CD14-positive monocyte (primary cell): ENCODE data around the gene RARRES2. TPM values are rescaled to one million over a fixed set of nuclear protein-coding genes. Genes with fewer than 3 reads are reported as not detected.
A peak's percentile ranks its signal among the peaks of the same experiment; 100 is the strongest.

Source experiments
- DNase-seq, 3 donors: peaks; one replicate each; pipeline ENCODE4 v3.0.0-alpha.2; 2011 to 2022
- H2AFZ ChIP-seq: 2 replicates; pipeline ENCODE4 v1.6.0; 2012; ENCODE audit warnings: mild to moderate bottlenecking, low read depth, low read length, inconsistent platforms; ENCODE audit not compliant: insufficient read depth, poor library complexity, severe bottlenecking
- H3K27ac ChIP-seq, 2 donors: 1 replicate in 1 of 2; 2 replicates in 1 of 2; pipeline ENCODE4 v1.5.1; 2012 to 2013; ENCODE audit warnings: low read length in 2 of 2, control low read depth in 1 of 2, inconsistent platforms in 1 of 2, low read depth in 1 of 2, mild to moderate bottlenecking in 1 of 2
- H3K27me3 ChIP-seq, 2 donors: one replicate each; pipeline versions ENCODE4 v1.6.0 to v1.6.1; 2011 to 2013; ENCODE audit warnings: low read length in 2 of 2; ENCODE audit not compliant: control insufficient read depth in 2 of 2, insufficient read depth in 2 of 2
- H3K36me3 ChIP-seq, 2 donors: replicated peaks in 1 of 2; 1 replicate in 1 of 2; 2 replicates in 1 of 2; pipeline versions ENCODE4 v1.5.1 to v1.6.1; 2012 to 2013; ENCODE audit warnings: low read length in 2 of 2, control low read depth in 1 of 2, inconsistent platforms in 1 of 2, mild to moderate bottlenecking in 1 of 2; ENCODE audit not compliant: insufficient read depth in 2 of 2, control insufficient read depth in 1 of 2
- H3K4me1 ChIP-seq, 2 donors: 1 replicate in 1 of 2; 2 replicates in 1 of 2; pipeline versions ENCODE4 v1.5.1 to v1.6.1; 2012 to 2013; ENCODE audit warnings: low read length in 2 of 2, control low read depth in 1 of 2, inconsistent platforms in 1 of 2, mild to moderate bottlenecking in 1 of 2, moderate library complexity in 1 of 2; ENCODE audit not compliant: insufficient read depth in 2 of 2, control insufficient read depth in 1 of 2
- H3K4me2 ChIP-seq: replicated peaks from 2 replicates; pipeline ENCODE3; 2012; ENCODE audit warnings: low read length, moderate library complexity, mild to moderate bottlenecking; ENCODE audit not compliant: poor library complexity, severe bottlenecking; ENCODE audit errors: extremely low read depth
- H3K4me3 ChIP-seq, 3 experiments: fragments of 200-600 bp in 1 of 3; sonication (generic) in 1 of 3; replicated peaks in 1 of 3; 1 replicate in 2 of 3; 2 replicates in 1 of 3; pipeline ENCODE4 v1.5.1; 2011 to 2013; ENCODE audit warnings: low read length in 3 of 3, mild to moderate bottlenecking in 3 of 3, control low read depth in 2 of 3, low read depth in 2 of 3, inconsistent platforms in 1 of 3, moderate library complexity in 1 of 3
- H3K79me2 ChIP-seq: 2 replicates; pipeline ENCODE4 v1.6.0; 2012; ENCODE audit warnings: mild to moderate bottlenecking, control low read depth, inconsistent platforms, low read length, moderate library complexity; ENCODE audit not compliant: insufficient read depth
- H3K9ac ChIP-seq: 2 replicates; pipeline ENCODE4 v1.6.0; 2017; ENCODE audit warnings: low read length, mild to moderate bottlenecking; ENCODE audit not compliant: insufficient read depth, poor library complexity, severe bottlenecking
- H3K9me3 ChIP-seq, 2 donors: replicated peaks in 1 of 2; 1 replicate in 1 of 2; 2 replicates in 1 of 2; pipeline versions ENCODE4 v1.5.1 to v1.6.1; 2012 to 2013; ENCODE audit warnings: low read length in 2 of 2, control low read depth in 1 of 2; ENCODE audit not compliant: control insufficient read depth in 1 of 2, insufficient read depth in 1 of 2
- H4K20me1 ChIP-seq: 2 replicates; pipeline ENCODE4 v1.6.0; 2012; ENCODE audit warnings: mild to moderate bottlenecking, low read length, control low read depth, moderate library complexity; ENCODE audit not compliant: insufficient read depth
- H3K27ac Mint-ChIP-seq, 7 donors: one replicate each; pipeline ENCODE4 v1.8.0; 2020; ENCODE audit warnings: mild to moderate bottlenecking in 7 of 7, mixed read lengths in 7 of 7, moderate library complexity in 6 of 7, inconsistent platforms in 2 of 7
- H3K27me3 Mint-ChIP-seq, 3 donors: one replicate each; pipeline ENCODE4 v1.8.0; 2021 to 2022; ENCODE audit warnings: low read depth in 3 of 3, mild to moderate bottlenecking in 3 of 3, mixed read lengths in 3 of 3, moderate library complexity in 3 of 3, inconsistent platforms in 1 of 3
- H3K36me3 Mint-ChIP-seq, 2 donors: one replicate each; pipeline ENCODE4 v1.8.0; 2020; ENCODE audit warnings: mixed read lengths in 2 of 2, inconsistent platforms in 1 of 2, mild to moderate bottlenecking in 1 of 2
- H3K4me1 Mint-ChIP-seq: one replicate; pipeline ENCODE4 v1.8.0; 2020; ENCODE audit warnings: mild to moderate bottlenecking, mixed read lengths
- H3K4me3 Mint-ChIP-seq, 2 donors: one replicate each; pipeline ENCODE4 v1.8.0; 2020; ENCODE audit warnings: mild to moderate bottlenecking in 2 of 2, mixed read lengths in 2 of 2, moderate library complexity in 1 of 2
- H3K9me3 Mint-ChIP-seq, 7 donors: one replicate each; pipeline ENCODE4 v1.8.0; 2020 to 2022; ENCODE audit warnings: mixed read lengths in 7 of 7, mild to moderate bottlenecking in 6 of 7, moderate library complexity in 6 of 7, inconsistent platforms in 2 of 7
- WGBS: methylation state at CpG from one replicate; pipeline ENCODE4 v1.1.5; 2013; ENCODE audit warnings: missing lambda C conversion rate; ENCODE audit not compliant: insufficient coverage; 5-methylcytosine and 5-hydroxymethylcytosine counted together
- intact Hi-C, 2 donors: fragments of 100-400 bp; cut with micrococcal nuclease; formaldehyde crosslinking; loops; one replicate each; pipeline versions ENCODE4 v1.15.0 to v1.15.1; 2023
- polyA plus RNA-seq, 3 donors: library from polyadenylated mRNA; depleted of rRNA in 1 of 3; unstranded in 2 of 3; stranded (reverse) in 1 of 3; fragments of 300-500 nt in 2 of 3; fragments of >200 nt in 1 of 3; fragmentation: Illumina TruSeq in 2 of 3; gene quantifications; 1 replicate in 2 of 3; 2 replicates in 1 of 3; pipeline ENCODE4 v1.2.3, GENCODE V29; 2012 to 2021
- TF ChIP-seq, protein P1 (sequence below): fragments of 200-600 bp; IDR thresholded peaks from one replicate; pipeline ENCODE4 v1.8.0; 2022; ENCODE audit warnings: antibody characterized with exemption, mild to moderate bottlenecking

Gene RARRES2
- polyA plus RNA-seq, 3 donors, result not detected

DNA sequence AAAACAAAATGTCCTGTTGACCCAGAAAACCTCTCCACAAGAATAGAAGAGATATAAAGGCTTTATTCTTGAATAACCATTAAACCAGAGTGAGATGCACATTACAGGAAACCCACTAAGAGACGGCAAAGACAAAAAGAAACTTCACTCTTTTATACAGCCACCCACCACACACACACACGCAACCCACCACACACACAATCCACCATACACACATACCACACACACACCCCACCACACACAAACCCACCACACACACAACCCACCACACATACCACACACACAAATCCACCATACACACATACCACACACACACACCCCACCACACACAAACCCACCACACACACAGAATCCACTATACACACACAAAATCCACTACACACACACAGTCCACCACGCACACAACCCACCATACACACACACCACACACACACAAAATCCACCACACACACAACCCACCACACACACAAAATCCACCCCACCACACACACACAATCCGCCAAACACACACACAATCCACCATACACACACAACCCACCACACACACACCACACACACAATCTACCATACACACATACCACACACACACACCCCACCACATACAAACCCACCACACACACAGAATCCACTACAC, 17.7 kb upstream of the RARRES2 start:
- H3K36me3 ChIP-seq, result no peaks in the 10 kb centered on the region
- no peaks in the 10 kb centered on the region for H4K20me1 ChIP-seq
- peak overlapping the region in 1 of 7 donors; percentile 37 for H3K27ac Mint-ChIP-seq
- no peak overlapping the region for H3K27ac ChIP-seq
- no peaks in the 10 kb centered on the region for H3K9me3 Mint-ChIP-seq
- no peak overlapping the region for H3K4me2 ChIP-seq
- peaks cover 31% of the 10 kb centered on the region for H3K4me1 Mint-ChIP-seq
- no peak overlapping the region for H3K4me3 ChIP-seq
- no peak overlapping the region for H2AFZ ChIP-seq
- H3K36me3 Mint-ChIP-seq, result no peaks in the 10 kb centered on the region
- H3K4me1 ChIP-seq, result peaks cover 16 to 19% of the 10 kb centered on the region in 2 donors
- no peak overlapping the region for H3K4me3 Mint-ChIP-seq
- H3K79me2 ChIP-seq, result no peaks in the 10 kb centered on the region
- intact Hi-C loops, result no loop called here
- H3K27me3 ChIP-seq, result no peaks in the 10 kb centered on the region
- TF ChIP-seq, protein P1, sequence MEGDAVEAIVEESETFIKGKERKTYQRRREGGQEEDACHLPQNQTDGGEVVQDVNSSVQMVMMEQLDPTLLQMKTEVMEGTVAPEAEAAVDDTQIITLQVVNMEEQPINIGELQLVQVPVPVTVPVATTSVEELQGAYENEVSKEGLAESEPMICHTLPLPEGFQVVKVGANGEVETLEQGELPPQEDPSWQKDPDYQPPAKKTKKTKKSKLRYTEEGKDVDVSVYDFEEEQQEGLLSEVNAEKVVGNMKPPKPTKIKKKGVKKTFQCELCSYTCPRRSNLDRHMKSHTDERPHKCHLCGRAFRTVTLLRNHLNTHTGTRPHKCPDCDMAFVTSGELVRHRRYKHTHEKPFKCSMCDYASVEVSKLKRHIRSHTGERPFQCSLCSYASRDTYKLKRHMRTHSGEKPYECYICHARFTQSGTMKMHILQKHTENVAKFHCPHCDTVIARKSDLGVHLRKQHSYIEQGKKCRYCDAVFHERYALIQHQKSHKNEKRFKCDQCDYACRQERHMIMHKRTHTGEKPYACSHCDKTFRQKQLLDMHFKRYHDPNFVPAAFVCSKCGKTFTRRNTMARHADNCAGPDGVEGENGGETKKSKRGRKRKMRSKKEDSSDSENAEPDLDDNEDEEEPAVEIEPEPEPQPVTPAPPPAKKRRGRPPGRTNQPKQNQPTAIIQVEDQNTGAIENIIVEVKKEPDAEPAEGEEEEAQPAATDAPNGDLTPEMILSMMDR, result no peak
- 79% methylated on average over 4 of the region's 4 CpGs for WGBS
- DNase-seq, result no peak
- H3K27me3 Mint-ChIP-seq, result peaks cover 1 to 3% (median 3%) of the 10 kb centered on the region in 3 donors
- no peaks in the 10 kb centered on the region for H3K9me3 ChIP-seq
- H3K9ac ChIP-seq, result no peak overlapping the region

DNA sequence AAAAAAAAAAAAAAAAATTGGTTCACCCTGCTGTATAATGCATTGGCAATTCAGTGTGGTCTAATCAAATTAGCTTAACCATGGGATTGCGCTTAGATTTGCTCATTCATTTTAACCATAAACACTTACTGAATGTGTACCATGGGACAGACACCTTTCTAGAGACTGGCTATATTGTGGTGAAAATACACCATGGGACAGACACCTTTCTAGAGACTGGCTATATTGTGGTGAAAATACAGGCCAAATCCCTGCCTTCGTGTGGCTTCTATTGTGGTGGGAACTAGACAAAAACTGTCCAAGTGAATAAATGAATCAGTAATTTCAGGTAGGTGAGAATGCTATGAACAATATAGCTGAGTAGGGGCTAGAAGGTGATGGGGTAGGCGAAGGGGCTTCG, 17.0 kb upstream of the RARRES2 start:
- TF ChIP-seq, protein P1, result no peak
- no peaks in the 10 kb centered on the region for H3K36me3 ChIP-seq
- H3K4me2 ChIP-seq, result no peak overlapping the region
- no peaks in the 10 kb centered on the region for H3K79me2 ChIP-seq
- H2AFZ ChIP-seq, result no peak overlapping the region
- no peaks in the 10 kb centered on the region for H3K9me3 Mint-ChIP-seq
- H4K20me1 ChIP-seq, result no peaks in the 10 kb centered on the region
- no peaks in the 10 kb centered on the region for H3K27me3 ChIP-seq
- no peak overlapping the region for H3K27ac Mint-ChIP-seq
- peaks cover 24% of the 10 kb centered on the region for H3K4me1 Mint-ChIP-seq
- peaks cover 10 to 12% of the 10 kb centered on the region in 2 donors for H3K4me1 ChIP-seq
- no peak overlapping the region for H3K4me3 Mint-ChIP-seq
- H3K9me3 ChIP-seq, result no peaks in the 10 kb centered on the region
- no peaks in the 10 kb centered on the region for H3K36me3 Mint-ChIP-seq
- no peak for DNase-seq
- H3K4me3 ChIP-seq, result no peak overlapping the region
- no peak overlapping the region for H3K9ac ChIP-seq
- peaks cover 1 to 3% (median 3%) of the 10 kb centered on the region in 3 donors for H3K27me3 Mint-ChIP-seq
- WGBS, result 100% methylated on average over 3 of the region's 4 CpGs
- no peak overlapping the region for H3K27ac ChIP-seq
- intact Hi-C loops, result no loop called here
